ENCODE data around the gene ZNF791.

- TF ChIP-seq CTCF (IDR thresholded peaks at IDR 0.05) (no peak), POLR2A (IDR thresholded peaks at IDR 0.05) (no peak)
These were observed 57.6 kb downstream of the ZNF791 start for GRCh38 chr19:12668346-12668745.
